Effector memory CD8-positive, alpha-beta T cell (primary cell): ENCODE data around the gene MARK4.

Experiments used
- ATAC-seq: fragments of 150-1000 bp; cut with Tn5 transposase; replicated peaks from 2 replicates; pipeline ENCODE4 v1.10.0; 2021; ENCODE audit warnings: mild to moderate bottlenecking, moderate library complexity
- DNase-seq, 3 experiments: peaks; one replicate each; pipeline ENCODE4 v3.0.0; 2021
- H3K27ac Mint-ChIP-seq, 2 donors: one replicate each; pipeline ENCODE4 v1.8.0; 2022; ENCODE audit warnings: mild to moderate bottlenecking in 2 of 2, mixed read lengths in 2 of 2, moderate library complexity in 2 of 2
- H3K27me3 Mint-ChIP-seq, 2 donors: one replicate each; pipeline ENCODE4 v1.8.0; 2022; ENCODE audit warnings: mixed read lengths in 2 of 2
- H3K36me3 Mint-ChIP-seq: one replicate; pipeline ENCODE4 v1.8.0; 2022; ENCODE audit warnings: mild to moderate bottlenecking, moderate library complexity, mixed read lengths; ENCODE audit not compliant: insufficient read depth
- H3K4me1 Mint-ChIP-seq, 2 donors: one replicate each; pipeline ENCODE4 v1.8.0; 2022; ENCODE audit warnings: low read depth in 2 of 2, mixed read lengths in 2 of 2
- H3K4me3 Mint-ChIP-seq, 2 donors: one replicate each; pipeline ENCODE4 v1.8.0; 2022; ENCODE audit warnings: mild to moderate bottlenecking in 2 of 2, mixed read lengths in 2 of 2, moderate library complexity in 2 of 2
- H3K9me3 Mint-ChIP-seq, 2 donors: one replicate each; pipeline ENCODE4 v1.8.0; 2022; ENCODE audit warnings: mixed read lengths in 2 of 2

The MARK4 gene

GRCh38 chr19:45294291-45295029 lies 43.4 kb downstream of the MARK4 start:
- Mint-ChIP-seq H3K4me1 (no peaks in the 10 kb centered on the region), H3K4me3 (no peak overlapping the region), H3K27ac (no peak overlapping the region), H3K36me3 (peaks cover 50% of the 10 kb centered on the region), H3K27me3 (no peaks in the 10 kb centered on the region), H3K9me3 (no peaks in the 10 kb centered on the region)
- DNase-seq (no peak), ATAC-seq (no peak)

- H3K27ac Mint-ChIP-seq, result peak overlapping the region in 1 of 2 donors; percentile 72
- H3K4me3 Mint-ChIP-seq, result no peak overlapping the region
- H3K4me1 Mint-ChIP-seq, result no peaks in the 10 kb centered on the region
- H3K27me3 Mint-ChIP-seq, result no peaks in the 10 kb centered on the region
- no peak for DNase-seq
- no peak for ATAC-seq
- H3K36me3 Mint-ChIP-seq, result peaks cover 44% of the 10 kb centered on the region
- H3K9me3 Mint-ChIP-seq, result no peaks in the 10 kb centered on the region
Measured at GRCh38 chr19:45295873-45296272, 44.8 kb downstream of the MARK4 start.

GRCh38 chr19:45296355-45296754 lies 45.3 kb downstream of the MARK4 start:
- no peaks in the 10 kb centered on the region for H3K4me1 Mint-ChIP-seq
- no peaks in the 10 kb centered on the region for H3K9me3 Mint-ChIP-seq
- peaks cover 41% of the 10 kb centered on the region for H3K36me3 Mint-ChIP-seq
- DNase-seq (no peak), ATAC-seq (no peak)
- H3K4me3 Mint-ChIP-seq, result no peak overlapping the region
- no peaks in the 10 kb centered on the region for H3K27me3 Mint-ChIP-seq
- H3K27ac Mint-ChIP-seq, result peak overlapping the region in 1 of 2 donors; percentile 72

GRCh38 chr19:45297674-45298073 lies 46.6 kb downstream of the MARK4 start:
- DNase-seq (no peak), ATAC-seq (no peak)

GRCh38 chr19:45298264-45298663 lies 47.2 kb downstream of the MARK4 start:
- ATAC-seq (no peak), DNase-seq (no peak)
- Mint-ChIP-seq H3K4me3 (no peak overlapping the region), H3K4me1 (no peaks in the 10 kb centered on the region), H3K27me3 (no peaks in the 10 kb centered on the region), H3K9me3 (no peaks in the 10 kb centered on the region), H3K36me3 (peaks cover 47% of the 10 kb centered on the region), H3K27ac (peak overlapping the region in 1 of 2 donors; percentile 72)

More at GRCh38 chr19:45297674-45298073, 46.6 kb downstream of the MARK4 start:
- no peaks in the 10 kb centered on the region for H3K9me3 Mint-ChIP-seq
- H3K4me1 Mint-ChIP-seq, result no peaks in the 10 kb centered on the region
- no peak overlapping the region for H3K4me3 Mint-ChIP-seq
- no peaks in the 10 kb centered on the region for H3K27me3 Mint-ChIP-seq
- H3K36me3 Mint-ChIP-seq, result peaks cover 49% of the 10 kb centered on the region
- no peak overlapping the region for H3K27ac Mint-ChIP-seq

- peaks cover 3 to 4% of the 10 kb centered on the region in 2 donors for H3K4me1 Mint-ChIP-seq
- H3K9me3 Mint-ChIP-seq, result no peaks in the 10 kb centered on the region
- ATAC-seq (no peak), DNase-seq (no peak)
- H3K36me3 Mint-ChIP-seq, result peaks cover 44% of the 10 kb centered on the region
- no peaks in the 10 kb centered on the region for H3K27me3 Mint-ChIP-seq
- no peak overlapping the region for H3K27ac Mint-ChIP-seq
- no peak overlapping the region for H3K4me3 Mint-ChIP-seq
Measured at GRCh38 chr19:45299719-45300118, 48.6 kb downstream of the MARK4 start.

- Mint-ChIP-seq H3K4me3 (no peak overlapping the region), H3K9me3 (no peaks in the 10 kb centered on the region), H3K36me3 (peaks cover 26% of the 10 kb centered on the region), H3K4me1 (peaks cover 5 to 8% of the 10 kb centered on the region in 2 donors), H3K27me3 (no peaks in the 10 kb centered on the region), H3K27ac (no peak overlapping the region)
- ATAC-seq, result no peak
- no peak for DNase-seq
Measured at GRCh38 chr19:45302416-45302815, 51.3 kb downstream of the MARK4 start.

- H3K27me3 Mint-ChIP-seq, result no peaks in the 10 kb centered on the region
- no peak for DNase-seq
- no peak overlapping the region for H3K4me3 Mint-ChIP-seq
- H3K9me3 Mint-ChIP-seq, result no peaks in the 10 kb centered on the region
- ATAC-seq, result no peak
- H3K4me1 Mint-ChIP-seq, result peaks cover 5 to 8% of the 10 kb centered on the region in 2 donors
- peak overlapping the region in 1 of 2 donors; percentile 41 for H3K27ac Mint-ChIP-seq
- peaks cover 25% of the 10 kb centered on the region for H3K36me3 Mint-ChIP-seq
Measured at GRCh38 chr19:45303269-45304060, 52.4 kb downstream of the MARK4 start.

GRCh38 chr19:45304141-45304926 lies 53.3 kb downstream of the MARK4 start:
- Mint-ChIP-seq H3K4me3 (no peak overlapping the region), H3K4me1 (peaks cover 5 to 8% of the 10 kb centered on the region in 2 donors), H3K27me3 (no peaks in the 10 kb centered on the region), H3K27ac (peak overlapping the region; percentile 41 to 64), H3K9me3 (no peaks in the 10 kb centered on the region), H3K36me3 (peaks cover 17% of the 10 kb centered on the region)
- no peak for DNase-seq
- no peak for ATAC-seq

- Mint-ChIP-seq H3K36me3 (peaks cover 17% of the 10 kb centered on the region), H3K9me3 (no peaks in the 10 kb centered on the region), H3K4me3 (no peak overlapping the region), H3K27ac (peak overlapping the region in 1 of 2 donors; percentile 64), H3K27me3 (no peaks in the 10 kb centered on the region), H3K4me1 (peaks cover 5 to 8% of the 10 kb centered on the region in 2 donors)
- ATAC-seq (no peak), DNase-seq (no peak)
Measured at GRCh38 chr19:45305007-45305406, 53.9 kb downstream of the MARK4 start.

GRCh38 chr19:45305421-45305820 lies 54.4 kb downstream of the MARK4 start:
- Mint-ChIP-seq H3K36me3 (peaks cover 17% of the 10 kb centered on the region), H3K27ac (peak overlapping the region in 1 of 2 donors; percentile 2), H3K4me3 (no peak overlapping the region), H3K9me3 (no peaks in the 10 kb centered on the region), H3K4me1 (peaks cover 5 to 8% of the 10 kb centered on the region in 2 donors), H3K27me3 (no peaks in the 10 kb centered on the region)
- no peak for DNase-seq
- no peak for ATAC-seq

- H3K36me3 Mint-ChIP-seq, result peaks cover 12% of the 10 kb centered on the region
- H3K27ac Mint-ChIP-seq, result peak overlapping the region in 1 of 2 donors; percentile 2
- ATAC-seq, result no peak
Measured at GRCh38 chr19:45306040-45306439, 55.0 kb downstream of the MARK4 start.

GRCh38 chr19:45306518-45307027 lies 55.5 kb downstream of the MARK4 start:
- Mint-ChIP-seq H3K9me3 (no peaks in the 10 kb centered on the region), H3K27ac (no peak overlapping the region), H3K27me3 (peaks cover 5 to 6% of the 10 kb centered on the region in 2 donors), H3K4me1 (peaks cover 5 to 8% of the 10 kb centered on the region in 2 donors), H3K36me3 (peaks cover 9% of the 10 kb centered on the region), H3K4me3 (no peak overlapping the region)
- DNase-seq (no peak), ATAC-seq (no peak)

More at GRCh38 chr19:45306040-45306439, 55.0 kb downstream of the MARK4 start:
- peaks cover 0 to under 1% of the 10 kb centered on the region in 2 donors for H3K27me3 Mint-ChIP-seq
- no peak overlapping the region for H3K4me3 Mint-ChIP-seq
- no peaks in the 10 kb centered on the region for H3K9me3 Mint-ChIP-seq
- peaks cover 5 to 8% of the 10 kb centered on the region in 2 donors for H3K4me1 Mint-ChIP-seq
- no peak for DNase-seq
